Spinal cord (tissue), 10 donors: ENCODE results near the gene BRWD1. TPM values are rescaled to one million over a fixed set of nuclear protein-coding genes. Genes with fewer than 3 reads are reported as not detected.

Experiments
- DNase-seq, 6 donors: peaks; one replicate each; pipeline versions ENCODE4 v3.0.0 to v3.0.0-alpha.2; 2013 to 2015; ENCODE audit warnings: low spot score in 6 of 6, low read depth in 4 of 6
- H3K27ac ChIP-seq: one replicate; pipeline ENCODE4 v1.5.1; 2013; ENCODE audit warnings: low read depth, low read length, control low read depth
- H3K27me3 ChIP-seq: one replicate; pipeline ENCODE4 v1.6.1; 2013; ENCODE audit warnings: low read length; ENCODE audit not compliant: control insufficient read depth, insufficient read depth
- H3K36me3 ChIP-seq: one replicate; pipeline ENCODE4 v1.6.1; 2013; ENCODE audit warnings: low read length; ENCODE audit not compliant: control insufficient read depth, insufficient read depth
- H3K4me1 ChIP-seq: one replicate; pipeline ENCODE4 v1.6.1; 2013; ENCODE audit warnings: low read length; ENCODE audit not compliant: control insufficient read depth, insufficient read depth
- H3K4me3 ChIP-seq: one replicate; pipeline ENCODE4 v1.5.1; 2013; ENCODE audit warnings: low read depth, low read length, control low read depth
- H3K9me3 ChIP-seq: one replicate; pipeline ENCODE4 v1.6.1; 2013; ENCODE audit warnings: low read length; ENCODE audit not compliant: control insufficient read depth, insufficient read depth
- WGBS: methylation state at CpG from one replicate; pipeline ENCODE4 v1.1.5; 2013; ENCODE audit warnings: missing lambda C conversion rate; ENCODE audit not compliant: insufficient coverage; 5-methylcytosine and 5-hydroxymethylcytosine counted together
- polyA plus RNA-seq, 2 donors: library from polyadenylated mRNA; unstranded; fragments of 120-200 nt; gene quantifications; one replicate each; pipeline ENCODE4 v1.2.1, GENCODE V29; 2013; ENCODE audit not compliant: insufficient read length in 2 of 2
- total RNA-seq, 2 donors: library from RNA; depleted of rRNA in 1 of 2; stranded (reverse); fragments of 120-200 nt in 1 of 2; fragments of >200 nt in 1 of 2; gene quantifications; one replicate each; pipeline versions ENCODE4 v1.2.3 to v1.2.4, GENCODE V29; 2013 to 2014
- donor health status: healthy.

Gene BRWD1
- total and polyA plus RNA-seq, 4 donors = 78.2 to 180 (median 109) TPM

DNA sequence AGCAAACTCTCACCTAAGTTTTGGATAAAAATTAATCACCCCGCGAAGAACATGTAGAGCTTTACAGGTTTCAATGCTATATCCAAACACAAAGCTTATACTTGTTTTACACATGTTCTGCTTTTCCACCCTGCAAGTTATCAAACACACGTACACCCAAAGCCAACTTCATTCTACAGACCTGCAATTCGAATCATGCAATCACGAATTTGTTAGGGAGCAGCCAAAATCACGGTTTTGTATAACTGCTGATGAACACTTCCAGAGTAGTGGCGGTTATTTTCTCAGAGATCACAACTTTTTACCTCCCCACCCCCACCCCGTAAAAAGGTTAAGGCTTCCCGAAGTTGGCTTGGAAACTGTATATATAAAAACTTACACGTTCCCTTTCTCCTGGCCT lies 34.1 kb upstream of the BRWD1 start:
- H3K27ac ChIP-seq = peak overlapping the region; percentile 38

DNA sequence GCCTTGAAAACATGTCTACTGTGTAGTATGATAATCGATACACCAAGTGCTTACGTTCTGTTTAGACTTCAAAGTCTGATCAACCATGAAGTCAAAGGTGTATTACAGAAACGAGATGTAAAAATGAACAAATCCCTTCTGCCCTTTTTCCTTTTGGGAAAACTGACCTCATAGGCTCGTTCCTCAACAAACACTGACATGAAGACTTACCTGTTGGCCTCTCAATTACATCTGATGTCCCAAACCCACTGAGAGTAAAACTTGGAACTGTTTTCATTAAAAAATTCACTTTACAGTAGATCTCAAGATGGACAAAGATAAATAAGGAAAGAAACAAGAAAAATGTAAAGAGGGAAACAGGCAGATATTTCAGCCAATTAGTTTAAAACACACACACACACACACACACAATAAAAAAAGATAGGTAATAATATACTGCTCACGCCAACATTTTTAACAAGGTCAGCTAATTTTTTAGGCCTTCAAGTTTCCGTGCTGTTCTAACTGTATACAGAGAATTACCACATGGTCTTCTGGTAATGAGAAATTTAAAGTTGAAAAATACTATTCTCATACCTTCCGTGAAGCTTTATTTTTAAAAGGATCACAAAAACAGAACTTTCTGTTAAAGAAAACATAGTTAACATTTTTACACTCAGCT lies 33.4 kb upstream of the BRWD1 start:
- no peak overlapping the region for H3K27ac ChIP-seq
- peaks cover 8% of the 10 kb centered on the region for H3K4me1 ChIP-seq
- peaks cover 9% of the 10 kb centered on the region for H3K36me3 ChIP-seq
- H3K4me3 ChIP-seq = peak overlapping the region; percentile 88
- DNase-seq = no peak
- no peaks in the 10 kb centered on the region for H3K9me3 ChIP-seq
- no CpG with 5 or more reads among the region's 7 CpGs for WGBS
- no peaks in the 10 kb centered on the region for H3K27me3 ChIP-seq

More for the DNA sequence above, 34.1 kb upstream of the BRWD1 start:
- peaks cover 8% of the 10 kb centered on the region for H3K4me1 ChIP-seq
- H3K4me3 ChIP-seq = peak overlapping the region; percentile 88
- no peak for DNase-seq
- H3K27me3 ChIP-seq = no peaks in the 10 kb centered on the region
- H3K36me3 ChIP-seq = peaks cover 7% of the 10 kb centered on the region
- WGBS = 3% methylated on average over 6 of the region's 10 CpGs
- H3K9me3 ChIP-seq = no peaks in the 10 kb centered on the region

DNA sequence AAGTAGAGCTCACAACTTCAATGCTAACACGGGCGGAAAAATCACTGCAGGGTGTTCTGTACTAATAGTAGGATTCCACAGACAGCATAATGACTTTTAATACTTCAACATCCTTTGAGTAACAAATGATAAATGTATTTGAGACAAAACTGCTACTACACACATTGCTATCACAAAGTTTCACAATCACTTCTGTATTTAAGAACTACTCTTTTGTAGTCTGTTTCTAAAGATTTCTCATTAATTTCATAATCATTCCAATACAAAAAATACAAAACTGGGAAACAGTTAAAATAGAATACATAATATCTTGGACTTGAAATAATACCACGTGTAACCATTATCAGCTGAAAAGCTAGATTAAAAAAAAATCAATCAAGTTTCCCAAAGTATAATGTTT lies 32.8 kb upstream of the BRWD1 start:
- peak in 1 of 6 donors; percentile 10 for DNase-seq
- H3K9me3 ChIP-seq = no peaks in the 10 kb centered on the region
- H3K4me1 ChIP-seq = peaks cover 8% of the 10 kb centered on the region
- H3K27ac ChIP-seq = no peak overlapping the region
- peaks cover 12% of the 10 kb centered on the region for H3K36me3 ChIP-seq
- no peak overlapping the region for H3K4me3 ChIP-seq
- no CpG with 5 or more reads among the region's 3 CpGs for WGBS
- no peaks in the 10 kb centered on the region for H3K27me3 ChIP-seq

DNA sequence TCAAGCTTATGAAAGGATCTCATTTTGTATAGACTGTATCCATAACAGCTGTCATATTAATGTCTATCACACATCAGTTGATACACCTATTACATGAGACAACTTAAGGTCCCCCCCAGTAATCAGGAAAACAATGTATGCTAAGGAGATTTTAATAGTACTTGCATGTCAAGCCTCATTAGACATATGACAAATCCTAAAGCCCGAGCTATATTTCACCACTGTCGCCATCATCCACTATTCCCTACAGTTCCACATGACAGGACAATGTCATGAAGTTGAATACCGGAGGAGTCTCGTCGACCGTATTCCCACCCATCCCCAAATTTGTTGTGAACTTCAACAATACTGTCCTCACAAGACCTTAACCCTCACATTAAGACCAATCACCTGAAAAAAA lies 32.0 kb upstream of the BRWD1 start:
- Histone ChIP-seq H3K4me3 (no peak overlapping the region), H3K36me3 (peaks cover 13% of the 10 kb centered on the region), H3K4me1 (peaks cover 8% of the 10 kb centered on the region), H3K27me3 (no peaks in the 10 kb centered on the region), H3K27ac (no peak overlapping the region), H3K9me3 (no peaks in the 10 kb centered on the region)
- DNase-seq = no peak
- whole genome bisulfite sequencing = 71% methylated on average over 6 of the region's 6 CpGs

DNA sequence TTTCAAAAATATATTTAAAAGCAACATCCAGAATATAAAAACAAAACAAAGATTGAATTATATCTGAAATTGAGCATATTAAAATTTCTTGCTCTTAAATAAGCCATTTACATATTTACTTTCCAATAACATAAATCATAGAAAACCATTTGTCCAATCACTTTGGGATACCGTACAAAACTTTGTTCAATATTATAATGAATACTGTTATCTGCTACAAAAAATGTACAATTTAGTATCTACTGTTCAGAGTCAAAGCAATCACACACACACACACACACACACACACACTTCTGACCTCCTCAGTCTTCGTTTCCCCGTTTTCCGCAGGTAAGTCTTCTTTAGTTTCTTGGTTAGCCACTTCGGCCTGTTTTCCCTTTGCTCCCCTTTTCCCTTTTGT lies 31.4 kb upstream of the BRWD1 start:
- no peak for DNase-seq
- H3K4me1 ChIP-seq = peaks cover 6% of the 10 kb centered on the region
- WGBS = no CpG with 5 or more reads among the region's 5 CpGs
- peaks cover 13% of the 10 kb centered on the region for H3K36me3 ChIP-seq
- H3K27me3 ChIP-seq = no peaks in the 10 kb centered on the region
- no peak overlapping the region for H3K27ac ChIP-seq
- no peaks in the 10 kb centered on the region for H3K9me3 ChIP-seq
- no peak overlapping the region for H3K4me3 ChIP-seq

DNA sequence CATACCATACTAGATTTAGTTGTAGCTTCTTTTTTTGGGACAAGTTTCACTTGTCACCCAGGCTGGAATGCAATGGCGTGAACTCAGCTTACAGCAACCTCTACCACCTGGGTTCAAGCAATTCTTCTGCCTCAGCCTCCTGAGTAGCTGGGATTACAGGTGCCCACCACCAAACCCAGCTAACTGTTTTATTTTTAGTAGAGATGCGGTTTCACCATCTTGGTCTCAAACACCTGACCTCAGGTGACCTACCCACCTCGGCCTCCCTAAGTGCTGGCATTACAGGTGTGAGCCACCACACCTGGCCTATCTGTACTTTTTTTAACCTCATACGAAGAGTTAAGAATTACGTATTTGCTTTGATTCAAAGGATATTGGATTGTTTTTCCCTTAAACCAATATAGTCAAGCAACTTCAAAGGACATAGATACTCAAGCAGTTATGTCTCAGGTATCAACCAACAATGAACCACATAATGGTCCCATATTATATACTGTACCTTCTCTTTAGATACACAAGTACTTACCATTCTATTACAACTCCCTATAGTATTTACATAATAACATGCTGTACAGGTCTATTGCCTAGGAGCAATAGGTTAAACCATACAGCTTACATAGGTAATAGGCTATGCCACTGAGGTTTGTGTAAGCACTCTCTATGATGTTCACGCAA lies 28.0 kb upstream of the BRWD1 start:
- H3K27ac ChIP-seq = no peak overlapping the region
- no peaks in the 10 kb centered on the region for H3K4me1 ChIP-seq
- H3K27me3 ChIP-seq = no peaks in the 10 kb centered on the region
- H3K4me3 ChIP-seq = no peak overlapping the region
- no peak for DNase-seq
- 100% methylated on average over 1 of the region's 6 CpGs for WGBS
- peaks cover 13% of the 10 kb centered on the region for H3K36me3 ChIP-seq
- H3K9me3 ChIP-seq = no peaks in the 10 kb centered on the region

DNA sequence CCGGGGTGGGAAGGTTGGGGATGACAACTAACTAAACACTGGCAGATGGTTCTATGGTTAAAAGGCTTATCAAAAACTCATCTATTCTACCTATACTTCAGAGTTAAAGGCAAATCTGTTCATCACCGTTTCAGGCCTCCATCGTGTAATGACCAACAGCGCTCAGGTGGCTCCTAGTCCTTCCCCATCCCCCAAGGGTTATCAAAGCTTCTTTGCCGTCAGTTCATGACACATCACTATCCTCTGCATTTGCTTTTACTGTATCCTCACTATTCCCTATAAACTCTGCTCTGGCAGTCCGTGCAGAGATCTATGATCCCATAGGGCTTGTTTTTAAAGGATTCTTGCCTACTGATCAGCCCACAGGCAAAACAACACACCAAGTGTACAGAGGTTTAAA lies 27.3 kb upstream of the BRWD1 start:
- no peaks in the 10 kb centered on the region for H3K27me3 ChIP-seq
- peaks cover 13% of the 10 kb centered on the region for H3K36me3 ChIP-seq
- DNase-seq = no peak
- H3K4me3 ChIP-seq = no peak overlapping the region
- no peaks in the 10 kb centered on the region for H3K9me3 ChIP-seq
- H3K27ac ChIP-seq = no peak overlapping the region
- 73% methylated on average over 4 of the region's 6 CpGs for WGBS
- H3K4me1 ChIP-seq = no peaks in the 10 kb centered on the region

DNA sequence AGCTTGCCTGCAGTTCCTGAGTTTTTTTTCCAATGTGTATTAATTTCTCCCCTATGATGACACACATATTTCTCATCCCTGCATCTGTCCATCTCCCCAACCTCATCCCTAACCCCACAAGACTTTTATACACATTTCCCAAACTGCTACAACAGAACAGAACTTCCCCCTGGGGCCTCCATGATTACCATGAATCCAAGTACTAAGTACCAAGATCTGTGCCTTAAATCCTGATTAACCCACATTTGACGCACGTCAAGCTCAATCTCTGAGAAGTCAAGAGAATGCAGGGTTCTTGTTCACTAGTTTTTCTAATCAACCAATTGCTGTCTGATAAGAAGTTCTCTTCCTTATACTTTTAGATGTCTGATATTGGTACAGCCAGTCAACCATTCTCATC lies 25.8 kb upstream of the BRWD1 start:
- Histone ChIP-seq H3K27me3 (no peaks in the 10 kb centered on the region), H3K27ac (no peak overlapping the region), H3K36me3 (peaks cover 11% of the 10 kb centered on the region), H3K4me1 (no peaks in the 10 kb centered on the region), H3K9me3 (no peaks in the 10 kb centered on the region), H3K4me3 (no peak overlapping the region)
- no CpG with 5 or more reads among the region's 2 CpGs for WGBS
- DNase-seq = no peak

DNA sequence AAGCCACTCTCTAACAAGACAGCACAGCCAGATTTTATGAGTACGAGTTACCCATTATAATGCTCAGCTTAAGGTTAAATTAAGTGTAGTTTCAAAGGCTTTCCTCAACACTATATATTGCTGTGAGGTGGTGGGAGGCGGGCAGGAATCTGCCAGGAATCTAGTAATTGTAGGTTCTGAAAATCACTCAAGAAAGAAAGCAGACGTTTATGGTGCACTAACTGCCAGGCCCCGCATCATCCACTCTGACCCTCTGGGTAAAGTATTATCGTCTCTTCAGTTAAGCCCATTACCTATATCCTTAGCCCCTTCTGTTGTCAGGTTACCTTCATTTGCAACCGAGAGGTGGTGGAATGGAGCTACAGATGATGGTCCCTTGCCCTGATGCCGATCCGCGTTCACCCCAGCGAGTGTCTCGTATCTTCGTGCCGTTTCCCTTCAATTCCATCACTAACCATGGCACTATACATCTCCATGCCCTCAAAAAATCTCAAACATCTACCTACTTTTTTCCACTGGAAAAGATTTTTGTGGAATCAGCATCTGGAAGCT lies 23.1 kb upstream of the BRWD1 start:
- DNase-seq = no peak
- Histone ChIP-seq H3K36me3 (peaks cover 4% of the 10 kb centered on the region), H3K27ac (no peak overlapping the region), H3K4me1 (no peaks in the 10 kb centered on the region), H3K9me3 (no peaks in the 10 kb centered on the region), H3K27me3 (no peaks in the 10 kb centered on the region), H3K4me3 (no peak overlapping the region)
- WGBS = 87% methylated on average over 3 of the region's 13 CpGs

DNA sequence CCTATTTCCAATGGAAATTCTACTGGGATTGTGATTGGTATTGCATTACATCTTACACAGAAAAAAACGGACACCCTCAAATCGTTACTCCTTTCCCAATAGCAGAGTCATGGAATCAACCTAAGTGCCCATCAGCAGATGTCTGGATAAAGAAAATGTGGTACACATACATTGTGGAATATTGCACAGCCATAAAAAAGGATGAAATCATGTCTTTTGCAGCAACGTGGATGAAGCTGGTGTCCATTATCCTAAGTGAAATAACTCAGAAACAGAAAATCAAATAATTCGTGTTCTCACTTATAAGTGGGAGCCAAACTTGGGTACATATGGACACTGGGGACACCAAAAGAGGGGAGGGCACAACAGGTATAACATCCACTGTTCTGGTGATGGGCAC lies 21.2 kb upstream of the BRWD1 start:
- no peaks in the 10 kb centered on the region for H3K36me3 ChIP-seq
- no peaks in the 10 kb centered on the region for H3K4me1 ChIP-seq
- no peaks in the 10 kb centered on the region for H3K9me3 ChIP-seq
- no peak overlapping the region for H3K4me3 ChIP-seq
- DNase-seq = no peak
- no peaks in the 10 kb centered on the region for H3K27me3 ChIP-seq
- 100% methylated on average over 2 of the region's 4 CpGs for WGBS
- H3K27ac ChIP-seq = no peak overlapping the region
